HepG2 (cell line): ENCODE measurements around the gene CACNG5. TPM values are rescaled to one million over a fixed set of nuclear protein-coding genes. Genes with fewer than 3 reads are reported as not detected.

Source experiments
- ATAC-seq: fragments of 200-7000 bp; cut with Tn5 transposase; 3 replicates; pipeline ENCODE4 v1.9.1; 2020; ENCODE audit warnings: mild to moderate bottlenecking, moderate library complexity
- BruUV-seq: library from RNA; stranded (reverse); fragments of 400-500 nt; replicated peaks from 2 replicates; lab custom pipeline; 2021; lab: Mats Ljungman, UMichigan
- CTCF ChIA-PET: fragments of 300-600 bp; formaldehyde crosslinking; extraction: SDS; loops from one replicate; lab custom pipeline; 2021; ENCODE audit warnings: low total read pairs, inconsistent platforms, low intra/inter-chr PET ratio; lab: Yijun Ruan, JAX
- POLR2A ChIA-PET: fragments of 350-600 bp; sonication (Branson Sonifier 250); formaldehyde crosslinking; loops from one replicate; lab custom pipeline; 2020; ENCODE audit warnings: antibody characterized with exemption, inconsistent platforms; lab: Yijun Ruan, JAX
- DNase-seq: peaks from one replicate; pipeline ENCODE4 v3.0.0-alpha.2; 2015; ENCODE audit warnings: low spot score
- FAIRE-seq: peaks from 3 replicates; lab custom pipeline; 2011; peaks lifted over from hg19 to GRCh38; lab: Jason Lieb, UNC
- H2AFZ ChIP-seq: one replicate; pipeline ENCODE4 v1.6.1; 2011; ENCODE audit warnings: low read length, inconsistent platforms
- H3K27ac ChIP-seq: fragments of 300-600 bp; 3 replicates; pipeline ENCODE4 v1.8.0; 2011; ENCODE audit warnings: mixed run types, mild to moderate bottlenecking, mixed read lengths, low read length, inconsistent platforms; ENCODE audit not compliant: insufficient read depth; ENCODE audit errors: extremely low read length
- H3K27me3 ChIP-seq, 2 experiments: fragments of 200-600 bp in 1 of 2; 2 replicates in 1 of 2; 3 replicates in 1 of 2; pipeline versions ENCODE4 v1.6.0 to v1.8.0; 2011; ENCODE audit warnings: low read length in 2 of 2, mild to moderate bottlenecking in 2 of 2, moderate library complexity in 2 of 2, inconsistent platforms in 1 of 2; ENCODE audit not compliant: insufficient read depth in 2 of 2, control insufficient read depth in 1 of 2
- H3K36me3 ChIP-seq, 2 experiments: fragments of 200-600 bp in 1 of 2; replicated peaks in 1 of 2; 2 replicates in 1 of 2; 3 replicates in 1 of 2; pipeline versions ENCODE4 v1.5.1 to v1.8.0; 2011; ENCODE audit warnings: low read length in 2 of 2, inconsistent platforms in 1 of 2; ENCODE audit not compliant: insufficient read depth in 2 of 2, control insufficient read depth in 1 of 2
- H3K4me1 ChIP-seq: 2 replicates; pipeline ENCODE4 v1.5.1; 2012; ENCODE audit warnings: low read length, inconsistent platforms; ENCODE audit not compliant: insufficient read depth
- H3K4me2 ChIP-seq: 2 replicates; pipeline ENCODE4 v1.6.0; 2011; ENCODE audit warnings: low read depth, low read length, inconsistent platforms
- H3K4me3 ChIP-seq, 3 experiments: fragments of 200-600 bp in 1 of 3; sonication (generic), shearing (Covaris generic) in 1 of 3; replicated peaks in 1 of 3; 2 replicates each; pipeline ENCODE4 v1.5.1; 2011 to 2016; ENCODE audit warnings: low read length in 3 of 3, inconsistent platforms in 2 of 3, low read depth in 2 of 3, mild to moderate bottlenecking in 2 of 3, control low read depth in 1 of 3, mixed read lengths in 1 of 3; ENCODE audit not compliant: insufficient read depth in 1 of 3
- H3K79me2 ChIP-seq: one replicate; pipeline ENCODE4 v1.6.1; 2011; ENCODE audit warnings: low read length, inconsistent platforms; ENCODE audit not compliant: insufficient read depth
- H3K9ac ChIP-seq: 2 replicates; pipeline ENCODE4 v1.6.0; 2011; ENCODE audit warnings: mild to moderate bottlenecking, low read depth, low read length, inconsistent platforms; ENCODE audit not compliant: insufficient read depth
- H3K9me3 ChIP-seq: 2 replicates; pipeline ENCODE4 v1.5.1; 2012; ENCODE audit warnings: mild to moderate bottlenecking, low read length
- H4K20me1 ChIP-seq: 2 replicates; pipeline ENCODE4 v1.6.0; 2011; ENCODE audit warnings: inconsistent platforms, mild to moderate bottlenecking, low read length, moderate library complexity; ENCODE audit not compliant: insufficient read depth
- CREB1 ChIP-seq, 2 experiments: fragments of 450-650 bp in 1 of 2; IDR thresholded peaks; 2 replicates each; pipeline ENCODE4 v1.6.1; 2016 to 2017; ENCODE audit warnings: control low read depth in 1 of 2, mild to moderate bottlenecking in 1 of 2, missing compliant biosample characterization in 1 of 2, missing genetic modification characterization in 1 of 2
- DMAP1 ChIP-seq: IDR thresholded peaks from 2 replicates; pipeline ENCODE4 v1.6.1; 2016
- DRAP1 ChIP-seq: IDR thresholded peaks from 2 replicates; pipeline ENCODE4 v1.6.1; 2016; ENCODE audit warnings: missing genetic modification reagents, missing compliant biosample characterization
- GFI1 ChIP-seq: sonication (generic); formaldehyde crosslinking; IDR thresholded peaks from 2 replicates; pipeline ENCODE4 v1.5.0; 2020; ENCODE audit warnings: missing genetic modification reagents, mild to moderate bottlenecking, borderline replicate concordance
- MAX ChIP-seq: IDR thresholded peaks from 2 replicates; pipeline ENCODE4 v1.6.1; 2012; ENCODE audit warnings: inconsistent platforms
- MYPOP ChIP-seq: sonication (generic); formaldehyde crosslinking; IDR thresholded peaks from 2 replicates; pipeline ENCODE4 v1.8.1; 2023; ENCODE audit warnings: mild to moderate bottlenecking, moderate library complexity, missing genetic modification reagents
- SAFB2 ChIP-seq: sonication (generic); formaldehyde crosslinking; IDR thresholded peaks from 2 replicates; pipeline ENCODE4 v1.5.1; 2020; ENCODE audit warnings: missing genetic modification reagents, low read depth, mild to moderate bottlenecking, borderline replicate concordance
- SNAI1 ChIP-seq: sonication (generic); formaldehyde crosslinking; IDR thresholded peaks from 2 replicates; pipeline ENCODE4 v1.5.0; 2020; ENCODE audit warnings: mild to moderate bottlenecking, missing genetic modification reagents, borderline replicate concordance
- ZBTB2 ChIP-seq: sonication (generic); formaldehyde crosslinking; IDR thresholded peaks from 2 replicates; pipeline ENCODE4 v1.8.0; 2022; ENCODE audit warnings: low read depth, missing genetic modification reagents
- ZMYM2 ChIP-seq: sonication (generic); formaldehyde crosslinking; IDR thresholded peaks from 2 replicates; pipeline ENCODE4 v1.8.0; 2022; ENCODE audit warnings: mild to moderate bottlenecking, missing genetic modification reagents
- ZNF619 ChIP-seq: sonication (generic); formaldehyde crosslinking; IDR thresholded peaks from 2 replicates; pipeline ENCODE4 v1.4.0; 2020; ENCODE audit warnings: mild to moderate bottlenecking, missing genetic modification reagents
- WGBS: methylation state at CpG from one replicate; pipeline ENCODE4 v1.1.6; 2017; ENCODE audit warnings: low lambda C conversion rate; 5-methylcytosine and 5-hydroxymethylcytosine counted together
- in situ Hi-C: cut with HindIII; loops from 2 replicates; pipeline ENCODE4 v1.10.0; 2017; ENCODE audit warnings: low pct_unique_long_range_greater_than_20kb; ENCODE audit not compliant: extremely low pct_ligation_motif_present
- intact Hi-C: fragments of 100-400 bp; cut with micrococcal nuclease; formaldehyde crosslinking; loops from one replicate; pipeline ENCODE4 v1.10.0; 2022; ENCODE audit not compliant: unreplicated experiment
- polyA plus RNA-seq, 8 experiments: library from polyadenylated mRNA; depleted of rRNA in 3 of 8; stranded (reverse) in 7 of 8; unstranded in 1 of 8; fragments of >200 nt; fragmentation: Illumina TruSeq in 4 of 8; extraction: Trizol in 4 of 8; gene quantifications; 2 replicates each; pipeline versions ENCODE4 v1.2.1 to v1.2.3, GENCODE V29; 2011 to 2016; ENCODE audit warnings: low read depth in 4 of 8, missing spikeins in 1 of 8, mixed read lengths in 1 of 8; ENCODE audit not compliant: insufficient read depth in 1 of 8
- total RNA-seq, 5 experiments: library from RNA; depleted of rRNA; stranded (reverse); fragments of >200 nt; fragmentation: Illumina TruSeq; extraction: Trizol; gene quantifications; 2 replicates each; pipeline ENCODE4 v1.2.3, GENCODE V29; 2016; ENCODE audit warnings: low read depth in 1 of 5

Gene CACNG5
- total and polyA plus RNA-seq, 2 of the 13 experiments (the other 11 are each of a cell fraction or from before 2014, with no cell fraction given): not detected

GRCh38 chr17:66863820-66864219 lies 28.9 kb downstream of the CACNG5 start:
- H3K36me3 ChIP-seq: no peaks in the 10 kb centered on the region
- H3K4me1 ChIP-seq: no peaks in the 10 kb centered on the region
- TF ChIP-seq MAX (no peak), GFI1 (CRISPR knock-in tag) (no peak), SAFB2 (no peak), CREB1 (IDR thresholded peaks at IDR 0.05) (no peak), CREB1 (CRISPR knock-in tag; IDR thresholded peaks at IDR 0.05) (no peak), MYPOP (CRISPR knock-in tag) (no peak), ZBTB2 (no peak), SNAI1 (no peak), DRAP1 (CRISPR knock-in tag) (no peak), ZNF619 (CRISPR knock-in tag) (no peak), DMAP1 (no peak), ZMYM2 (CRISPR knock-in tag) (no peak)
- ChIA-PET POLR2A (no interaction called here), CTCF (no interaction called here)
- H3K4me2 ChIP-seq: no peak overlapping the region
- no peaks in the 10 kb centered on the region for H4K20me1 ChIP-seq
- no TSS peak for BruUV-seq
- no peaks in the 10 kb centered on the region for H3K9me3 ChIP-seq
- 0 out of 5 replicates have a peak, but pooled peaks cover 0 to 16% of the 10 kb centered on the region in 2 experiments for H3K27me3 ChIP-seq
- DNase-seq (no peak), FAIRE-seq (no peak), ATAC-seq (no peak)
- H2AFZ ChIP-seq: no peak overlapping the region
- 27% methylated on average over 2 of the region's 2 CpGs for WGBS
- H3K79me2 ChIP-seq: no peaks in the 10 kb centered on the region
- in situ Hi-C loops (no loop called here), intact Hi-C loops (no loop called here)
- no peak overlapping the region for H3K27ac ChIP-seq
- H3K4me3 ChIP-seq: no peak overlapping the region
- no peak overlapping the region for H3K9ac ChIP-seq
